SH-SY5Y (cell line): ENCODE data around the gene TTC28.
"Not testable (repeated sequence)": the region's sequence is repeated elsewhere in the genome, so short reads cannot be mapped to it uniquely, and the experiment has no call there.

Experiments
- GATA2 ChIP-seq: IDR thresholded peaks from 2 replicates; pipeline ENCODE4 v1.6.1; 2011; ENCODE audit warnings: mild to moderate bottlenecking, low read depth, low read length
- GATA3 ChIP-seq: IDR thresholded peaks from 2 replicates; pipeline ENCODE4 v1.6.1; 2011; ENCODE audit warnings: low read depth, mild to moderate bottlenecking, low read length, moderate library complexity

Gene TTC28

DNA sequence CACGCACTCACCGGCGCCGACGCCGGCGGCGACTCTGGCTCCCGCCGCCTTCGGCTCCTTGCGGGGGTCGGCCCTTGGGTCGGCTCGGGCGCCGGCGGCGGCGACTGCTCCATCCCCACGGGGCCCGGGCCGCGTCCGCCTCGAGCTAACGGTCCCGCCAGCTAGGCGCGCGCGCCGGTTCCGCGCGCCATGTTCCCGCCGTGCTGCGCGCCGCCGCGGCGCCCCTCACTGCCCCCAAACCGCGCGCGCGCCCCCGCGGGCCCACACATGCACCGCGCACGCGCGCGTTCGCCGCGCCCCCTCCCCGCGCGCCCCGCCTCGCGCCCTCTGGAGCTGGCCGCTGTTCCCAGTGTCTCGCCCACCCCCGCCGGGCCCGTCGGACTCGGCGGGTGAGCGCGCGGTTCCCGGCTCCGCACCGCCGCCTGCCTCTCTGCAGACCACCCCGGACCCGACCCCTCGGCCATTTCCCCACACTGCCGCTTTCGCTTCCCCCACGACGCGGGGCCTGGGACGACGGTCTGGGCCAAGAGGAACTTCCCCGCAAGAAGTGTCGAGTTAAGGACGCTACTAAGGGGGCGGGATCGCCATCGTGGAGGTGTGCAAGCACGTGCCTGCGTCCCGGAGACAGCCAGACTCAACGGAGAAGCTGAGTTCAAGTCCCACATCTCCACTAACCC is at the start of gene TTC28:
TSS of gene TTC28 (minus strand) at position 230 of the 677 bp plus-strand sequence. CDS start at position 113, 117 bp downstream.
- TF ChIP-seq GATA2, GATA3: not testable (repeated sequence)

GRCh38 chr22:28728621-28729313 is 49.1 kb upstream of the TTC28 start:
- no peak for TF ChIP-seq GATA2
- no peak for TF ChIP-seq GATA3

GRCh38 chr22:28728002-28728401 is 48.4 kb upstream of the TTC28 start:
- TF ChIP-seq GATA3: no peak
- no peak for TF ChIP-seq GATA2

DNA sequence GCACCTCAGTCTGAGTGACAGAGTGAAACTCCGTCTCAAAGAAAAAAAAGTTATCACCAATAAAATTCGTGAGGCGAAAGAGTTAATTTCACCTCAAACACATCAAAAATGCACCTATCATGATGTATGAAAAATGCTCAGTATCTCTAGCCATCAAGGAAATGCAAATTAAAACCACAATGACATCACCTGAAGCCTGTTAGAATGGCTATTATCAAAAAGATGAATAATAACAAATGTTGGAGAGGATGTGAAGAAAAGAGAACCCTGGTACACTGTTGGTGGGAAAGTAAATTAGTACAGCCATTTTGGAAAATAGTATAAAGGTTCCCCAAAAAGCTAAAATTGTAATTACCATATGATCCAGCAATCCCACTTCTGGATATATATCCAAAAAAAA is 38.4 kb upstream of the TTC28 start:
- TF ChIP-seq GATA3 (no peak), GATA2 (no peak)

GRCh38 chr22:28716686-28717085 is 37.0 kb upstream of the TTC28 start:
- TF ChIP-seq GATA3 (no peak), GATA2 (no peak)

DNA sequence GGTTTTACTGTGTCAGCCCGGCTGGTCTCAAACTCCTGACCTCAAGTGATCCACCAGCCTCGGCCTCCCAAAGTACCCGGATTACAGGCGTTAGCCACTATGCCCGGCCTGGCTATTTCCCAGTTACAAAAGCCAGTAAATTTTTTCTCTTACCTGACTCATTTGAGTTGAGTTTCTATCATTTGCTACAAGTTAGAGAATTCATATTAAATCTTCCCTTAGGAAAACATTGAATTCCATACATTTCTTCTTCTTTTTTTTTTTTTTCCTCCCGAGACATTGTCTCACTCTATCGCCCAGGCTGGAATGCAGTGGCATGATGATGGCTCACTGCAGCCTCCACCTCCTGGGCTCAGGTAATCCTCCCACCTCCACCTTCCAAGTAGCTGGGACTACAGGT is 36.0 kb upstream of the TTC28 start:
- TF ChIP-seq GATA3: no peak
- TF ChIP-seq GATA2: no peak

DNA sequence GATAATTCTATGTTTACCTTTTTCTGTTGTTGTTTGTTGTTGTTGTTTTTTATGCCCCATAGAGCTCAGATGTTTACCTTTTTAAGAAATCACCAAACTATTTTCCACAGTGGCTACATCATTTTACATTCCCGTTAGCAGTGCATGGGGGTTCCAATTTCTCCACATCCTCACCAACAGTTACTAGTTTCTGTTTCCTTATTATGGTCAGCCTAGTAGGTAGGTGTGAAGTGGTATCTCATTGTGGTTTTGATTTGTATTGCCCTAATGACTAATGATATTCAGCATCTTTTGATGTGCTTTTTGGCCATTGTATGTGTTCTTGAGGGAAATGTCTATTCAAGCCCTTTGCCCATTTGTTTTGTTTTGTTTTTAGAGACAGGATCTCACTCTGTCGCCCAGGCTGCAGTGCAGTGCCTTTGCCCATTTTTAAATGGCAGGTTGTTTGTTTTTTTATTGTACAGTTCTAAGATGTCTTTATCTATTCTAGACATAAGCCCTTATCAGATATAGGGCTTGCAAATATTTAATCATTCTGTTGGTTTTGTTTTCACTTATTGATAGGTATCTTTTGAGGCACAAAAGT is 34.5 kb upstream of the TTC28 start:
- TF ChIP-seq GATA3 (no peak), GATA2 (no peak)

- no peak for TF ChIP-seq GATA2
- TF ChIP-seq GATA3: no peak
Observed at GRCh38 chr22:28711820-28712777, 32.5 kb upstream of the TTC28 start.

DNA sequence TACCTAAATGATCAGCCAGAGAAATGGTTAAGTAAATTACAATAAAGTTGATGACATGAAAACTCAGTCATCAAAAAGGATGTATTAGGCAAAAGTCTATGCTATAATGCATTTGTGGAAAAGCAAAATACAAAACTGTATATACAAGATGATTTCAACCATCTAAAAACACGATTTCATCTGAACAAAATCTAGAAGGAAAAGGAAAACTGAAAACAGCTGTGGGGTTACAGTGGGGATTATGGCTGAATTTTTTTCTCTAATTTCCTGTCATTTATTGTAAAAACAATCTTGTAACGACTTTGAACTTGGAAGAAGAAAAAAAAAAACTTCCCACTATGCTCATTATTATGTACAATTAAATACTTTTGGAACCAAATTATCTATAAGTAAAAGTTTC is 31.7 kb upstream of the TTC28 start:
- TF ChIP-seq GATA2: no peak
- no peak for TF ChIP-seq GATA3

DNA sequence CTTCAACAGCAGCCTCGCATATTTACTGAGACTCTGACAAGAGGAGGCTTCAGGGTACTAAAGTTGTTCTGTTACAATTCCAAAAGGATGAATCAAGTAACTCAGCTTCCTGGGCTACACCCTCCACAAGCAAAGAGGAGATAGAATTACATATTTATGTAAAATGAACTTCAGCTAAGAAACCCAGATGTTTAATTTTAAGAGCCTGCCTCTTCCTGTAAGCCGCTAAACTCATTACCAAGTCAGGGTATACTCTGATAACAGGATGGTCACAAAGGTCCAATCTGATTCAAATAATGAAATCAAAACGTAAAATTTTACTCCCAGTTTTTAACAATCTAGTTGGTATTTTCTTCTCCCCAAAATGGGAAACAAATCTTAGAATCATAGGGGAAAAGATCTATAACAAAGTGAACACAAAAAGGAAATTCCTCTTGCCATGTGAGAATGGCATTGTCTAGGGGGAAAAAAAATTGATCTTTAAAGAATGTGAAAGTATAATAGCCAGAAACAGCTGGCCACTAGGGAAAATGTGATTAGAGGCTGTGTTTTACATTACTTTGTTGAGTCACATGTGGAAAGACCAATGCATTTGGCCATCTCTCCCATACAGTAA is 31.0 kb upstream of the TTC28 start:
- no peak for TF ChIP-seq GATA2
- no peak for TF ChIP-seq GATA3

GRCh38 chr22:28710107-28710506 is 30.5 kb upstream of the TTC28 start:
- TF ChIP-seq GATA3 (no peak), GATA2 (no peak)

GRCh38 chr22:28706845-28707244 is 27.2 kb upstream of the TTC28 start:
- TF ChIP-seq GATA3 (no peak), GATA2 (no peak)

DNA sequence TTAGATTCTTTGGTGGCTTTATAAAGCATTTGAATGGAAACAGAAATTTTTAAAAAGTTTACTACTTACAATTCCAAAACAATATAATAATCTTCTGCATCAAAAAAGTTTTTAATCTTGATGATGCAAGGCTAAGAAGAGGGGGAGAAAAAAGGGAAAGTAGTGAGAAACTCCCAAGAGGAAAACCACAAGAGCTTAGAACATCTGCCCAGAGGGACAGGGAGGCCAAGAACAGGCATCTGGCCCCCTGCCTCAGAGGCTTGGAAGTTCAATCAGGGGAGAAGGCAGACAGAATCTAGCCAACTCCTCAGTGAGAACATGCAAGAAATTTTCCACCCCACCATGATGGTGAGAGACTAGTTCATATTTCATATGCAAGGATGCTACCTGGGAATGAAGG is 23.8 kb upstream of the TTC28 start:
- TF ChIP-seq GATA2 (no peak), GATA3 (no peak)

DNA sequence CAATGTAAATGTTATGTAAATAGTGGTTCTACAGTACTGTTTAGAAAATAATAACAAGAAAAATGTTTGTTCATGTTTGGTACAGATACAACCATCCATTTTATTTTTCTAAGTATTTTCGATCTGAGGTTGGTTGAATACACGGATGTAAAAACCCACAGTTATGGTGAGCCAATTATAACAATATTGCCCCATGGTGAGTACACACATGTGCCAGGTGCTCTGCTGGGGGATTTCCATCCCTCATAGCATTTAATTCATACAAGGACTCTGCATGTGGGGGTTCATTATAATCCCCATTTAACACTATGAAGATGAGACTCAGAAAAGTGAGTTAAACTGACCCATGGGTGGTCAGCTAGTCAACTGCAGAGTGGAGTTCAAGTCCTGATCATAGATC is 23.3 kb upstream of the TTC28 start:
- no peak for TF ChIP-seq GATA3
- no peak for TF ChIP-seq GATA2

GRCh38 chr22:28674121-28674563 is 5.5 kb downstream of the TTC28 start:
- TF ChIP-seq GATA3 (no peak), GATA2 (no peak)

DNA sequence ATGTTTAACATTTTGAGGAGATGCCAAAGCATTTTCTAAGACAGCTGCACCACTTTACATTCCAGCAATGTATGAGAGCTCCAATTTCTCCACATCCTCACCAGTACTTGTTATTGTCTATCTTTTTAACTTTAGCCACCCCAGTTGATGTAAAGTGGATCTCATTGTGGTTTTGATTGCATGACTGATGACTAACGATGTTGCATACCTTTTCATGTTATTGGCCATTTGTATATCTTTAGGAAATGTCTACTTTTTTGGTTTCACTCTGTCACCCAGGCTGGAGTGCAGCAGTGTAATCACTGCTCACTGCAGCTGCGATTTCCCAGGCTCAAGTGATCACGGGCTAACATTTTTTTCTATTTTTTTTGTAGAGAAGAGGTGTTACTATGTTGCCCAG is 8.9 kb downstream of the TTC28 start:
- TF ChIP-seq GATA2: no peak
- no peak for TF ChIP-seq GATA3
